Measurements from ENCODE around the gene KIFC3.
"Not testable (repeated sequence)": the region's sequence is repeated elsewhere in the genome, so short reads cannot be mapped to it uniquely, and the experiment has no call there.

The KIFC3 gene

GRCh38 chr16:57752581-57753447 is 49.5 kb downstream of the KIFC3 start:
- DNase-seq: no peak
- Mint-ChIP-seq H3K9me3 (no peaks in the 10 kb centered on the region), H3K27me3 (no peaks in the 10 kb centered on the region), H3K4me1 (ENCODE audit: low read depth) (no peaks in the 10 kb centered on the region), H3K27ac (no peak overlapping the region), H3K4me3 (no peak overlapping the region), H3K36me3 (ENCODE audit: low read depth) (peaks cover 62% of the 10 kb centered on the region)

DNA sequence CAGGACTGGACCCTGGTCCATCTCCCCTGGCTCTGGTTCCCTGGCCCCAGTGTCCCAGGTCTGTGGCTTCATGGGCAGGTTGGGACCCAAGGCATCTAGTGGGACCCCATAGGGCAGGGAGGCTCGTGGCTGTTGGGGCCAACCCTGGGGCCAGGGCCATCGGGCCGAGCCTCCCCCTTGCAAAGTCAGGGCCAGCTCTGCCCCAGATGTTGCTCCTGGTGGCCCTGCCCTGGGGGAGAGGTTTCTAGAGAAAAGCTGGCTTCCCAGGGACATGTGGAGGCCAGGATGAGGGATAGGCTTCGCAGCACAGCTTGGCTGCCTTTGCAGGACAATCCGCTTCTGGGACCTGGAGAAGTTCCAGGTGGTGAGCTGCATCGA is 50.1 kb downstream of the KIFC3 start:
- no peak overlapping the region for H3K4me3 Mint-ChIP-seq
- no peaks in the 10 kb centered on the region for H3K9me3 Mint-ChIP-seq
- no peak overlapping the region for H3K27ac Mint-ChIP-seq

GRCh38 chr16:57751539-57752202 is 50.6 kb downstream of the KIFC3 start:
- Mint-ChIP-seq H3K27ac (no peak overlapping the region), H3K4me3 (no peak overlapping the region), H3K9me3 (no peaks in the 10 kb centered on the region), H3K36me3 (ENCODE audit: low read depth) (peaks cover 67% of the 10 kb centered on the region), H3K27me3 (no peaks in the 10 kb centered on the region), H3K4me1 (ENCODE audit: low read depth) (no peaks in the 10 kb centered on the region)
- DNase-seq: no peak

More for the DNA sequence above, 50.1 kb downstream of the KIFC3 start:
- H3K27me3 Mint-ChIP-seq: no peaks in the 10 kb centered on the region
- peaks cover 68% of the 10 kb centered on the region for H3K36me3 Mint-ChIP-seq (ENCODE audit: low read depth)
- DNase-seq: no peak
- H3K4me1 Mint-ChIP-seq (ENCODE audit: low read depth): no peaks in the 10 kb centered on the region

GRCh38 chr16:57750796-57751538 is 51.3 kb downstream of the KIFC3 start:
- H3K36me3 Mint-ChIP-seq (ENCODE audit: low read depth): peaks cover 64% of the 10 kb centered on the region
- H3K4me3 Mint-ChIP-seq: no peak overlapping the region
- H3K4me1 Mint-ChIP-seq (ENCODE audit: low read depth): no peaks in the 10 kb centered on the region
- H3K27ac Mint-ChIP-seq: no peak overlapping the region
- no peak for DNase-seq
- H3K27me3 Mint-ChIP-seq: no peaks in the 10 kb centered on the region
- H3K9me3 Mint-ChIP-seq: no peaks in the 10 kb centered on the region

DNA sequence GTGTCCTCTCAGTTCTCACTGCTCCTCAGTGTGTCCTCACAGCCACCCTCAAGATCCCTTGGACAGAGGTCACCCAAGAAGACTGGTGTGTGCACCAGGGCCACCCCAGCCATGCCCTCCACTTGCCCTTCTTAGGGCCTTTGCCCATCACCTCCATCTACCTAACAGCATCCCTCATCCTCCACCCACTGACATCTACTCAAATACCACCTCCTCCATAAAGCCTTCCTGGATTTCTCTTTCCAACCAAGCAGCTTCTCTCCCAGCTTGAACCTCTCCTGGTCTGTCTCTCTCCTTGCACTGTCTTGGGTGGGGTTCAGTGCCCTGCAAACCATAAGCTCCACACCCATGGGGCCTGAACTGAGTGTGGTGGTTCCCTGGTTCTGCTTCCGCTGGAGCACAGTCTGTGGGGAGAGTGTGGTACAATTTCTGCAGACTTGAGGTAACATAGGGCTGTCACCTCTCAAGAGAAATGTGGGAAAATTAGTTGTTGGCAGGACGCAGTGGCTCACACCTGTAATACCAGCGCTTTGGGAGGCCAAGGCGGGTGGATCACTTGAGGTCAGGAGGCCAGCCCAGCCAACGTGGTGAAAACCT is 52.3 kb downstream of the KIFC3 start:
- no peak overlapping the region for H3K4me3 Mint-ChIP-seq
- no peak for DNase-seq
- no peaks in the 10 kb centered on the region for H3K9me3 Mint-ChIP-seq
- no peaks in the 10 kb centered on the region for H3K27me3 Mint-ChIP-seq
- no peaks in the 10 kb centered on the region for H3K4me1 Mint-ChIP-seq (ENCODE audit: low read depth)
- peaks cover 60% of the 10 kb centered on the region for H3K36me3 Mint-ChIP-seq (ENCODE audit: low read depth)
- H3K27ac Mint-ChIP-seq: no peak overlapping the region

GRCh38 chr16:57749101-57749692 is 53.1 kb downstream of the KIFC3 start:
- Mint-ChIP-seq H3K27ac (no peak overlapping the region), H3K4me1 (ENCODE audit: low read depth) (no peaks in the 10 kb centered on the region), H3K9me3 (no peaks in the 10 kb centered on the region), H3K36me3 (ENCODE audit: low read depth) (peaks cover 60% of the 10 kb centered on the region), H3K4me3 (no peak overlapping the region), H3K27me3 (no peaks in the 10 kb centered on the region)
- no peak for DNase-seq

DNA sequence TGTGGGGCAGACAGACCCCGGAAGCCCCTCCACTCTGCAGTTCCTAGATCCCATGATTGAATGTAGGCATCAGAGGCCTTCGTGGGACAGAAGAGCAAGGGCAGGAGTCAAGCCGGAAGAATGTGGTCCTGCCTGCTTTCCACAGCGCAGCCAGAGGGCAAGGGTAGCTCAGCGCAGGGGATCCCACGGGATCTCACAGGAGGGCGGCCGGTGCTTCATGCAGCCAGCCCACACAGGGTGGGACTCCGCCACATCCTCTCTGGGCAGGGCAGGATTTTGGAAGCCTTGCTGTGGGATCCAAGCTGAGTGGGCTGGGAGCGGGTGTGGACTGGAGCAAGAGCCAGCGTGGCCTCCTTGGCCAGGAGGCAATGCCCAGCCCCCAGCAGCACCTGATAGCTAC is 53.7 kb downstream of the KIFC3 start:
- H3K36me3 Mint-ChIP-seq (ENCODE audit: low read depth): peaks cover 62% of the 10 kb centered on the region
- H3K27me3 Mint-ChIP-seq: no peaks in the 10 kb centered on the region
- no peaks in the 10 kb centered on the region for H3K4me1 Mint-ChIP-seq (ENCODE audit: low read depth)
- H3K9me3 Mint-ChIP-seq: no peaks in the 10 kb centered on the region
- no peak overlapping the region for H3K4me3 Mint-ChIP-seq
- no peak overlapping the region for H3K27ac Mint-ChIP-seq
- no peak for DNase-seq

- H3K36me3 Mint-ChIP-seq (ENCODE audit: low read depth): peaks cover 67% of the 10 kb centered on the region
- H3K27ac Mint-ChIP-seq: no peak overlapping the region
- DNase-seq: no peak
- H3K4me3 Mint-ChIP-seq: no peak overlapping the region
- no peaks in the 10 kb centered on the region for H3K9me3 Mint-ChIP-seq
- H3K27me3 Mint-ChIP-seq: no peaks in the 10 kb centered on the region
- no peaks in the 10 kb centered on the region for H3K4me1 Mint-ChIP-seq (ENCODE audit: low read depth)
These were observed 54.3 kb downstream of the KIFC3 start for GRCh38 chr16:57747996-57748395.

- Mint-ChIP-seq H3K9me3 (no peaks in the 10 kb centered on the region), H3K4me1 (ENCODE audit: low read depth) (no peaks in the 10 kb centered on the region), H3K27ac (no peak overlapping the region)
These were observed 54.8 kb downstream of the KIFC3 start for GRCh38 chr16:57747496-57747895.

GRCh38 chr16:57747091-57747490 is 55.2 kb downstream of the KIFC3 start:
- H3K9me3 Mint-ChIP-seq: no peaks in the 10 kb centered on the region
- no peak for DNase-seq
- H3K4me1 Mint-ChIP-seq (ENCODE audit: low read depth): no peaks in the 10 kb centered on the region
- H3K4me3 Mint-ChIP-seq: no peak overlapping the region
- peaks cover 74% of the 10 kb centered on the region for H3K36me3 Mint-ChIP-seq (ENCODE audit: low read depth)
- H3K27me3 Mint-ChIP-seq: no peaks in the 10 kb centered on the region
- H3K27ac Mint-ChIP-seq: no peak overlapping the region

More at GRCh38 chr16:57747496-57747895, 54.8 kb downstream of the KIFC3 start:
- Mint-ChIP-seq H3K36me3 (ENCODE audit: low read depth) (peaks cover 72% of the 10 kb centered on the region), H3K4me3 (no peak overlapping the region), H3K27me3 (no peaks in the 10 kb centered on the region)
- no peak for DNase-seq

DNA sequence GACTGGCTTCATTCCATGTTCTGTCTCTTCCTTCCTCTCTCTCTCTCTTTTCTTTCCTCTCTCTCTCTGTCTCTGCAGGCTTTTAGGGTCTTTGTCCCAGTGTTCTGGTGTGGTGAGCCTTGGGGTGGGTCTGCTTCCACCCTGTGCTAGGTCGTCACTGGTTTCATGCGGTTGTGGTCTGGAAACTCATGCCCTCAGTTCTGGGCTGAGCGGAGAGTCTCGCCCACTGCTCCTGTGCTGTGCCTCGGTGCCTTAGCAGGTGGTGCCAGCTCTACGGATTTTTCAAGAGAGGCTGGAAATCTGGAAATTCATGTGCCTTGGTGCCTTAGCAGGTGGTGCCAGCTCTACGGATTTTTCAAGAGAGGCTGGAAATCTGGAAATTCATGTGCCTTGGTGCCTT is 56.0 kb downstream of the KIFC3 start:
- not testable (repeated sequence) for H3K27ac Mint-ChIP-seq; H3K4me3 Mint-ChIP-seq; H3K9me3 Mint-ChIP-seq; H3K4me1 Mint-ChIP-seq (ENCODE audit: low read depth); H3K27me3 Mint-ChIP-seq; DNase-seq
- peaks cover 72% of the 10 kb centered on the region for H3K36me3 Mint-ChIP-seq (ENCODE audit: low read depth)

- no peak overlapping the region for H3K27ac Mint-ChIP-seq
- no peak overlapping the region for H3K4me3 Mint-ChIP-seq
- H3K9me3 Mint-ChIP-seq: no peaks in the 10 kb centered on the region
- peaks cover 72% of the 10 kb centered on the region for H3K36me3 Mint-ChIP-seq (ENCODE audit: low read depth)
- no peaks in the 10 kb centered on the region for H3K4me1 Mint-ChIP-seq (ENCODE audit: low read depth)
- no peak for DNase-seq
- H3K27me3 Mint-ChIP-seq: no peaks in the 10 kb centered on the region
These were observed 56.5 kb downstream of the KIFC3 start for GRCh38 chr16:57745768-57746167.

GRCh38 chr16:57744642-57744903 is 57.7 kb downstream of the KIFC3 start:
- no peaks in the 10 kb centered on the region for H3K27me3 Mint-ChIP-seq
- peaks cover 64% of the 10 kb centered on the region for H3K36me3 Mint-ChIP-seq (ENCODE audit: low read depth)
- H3K27ac Mint-ChIP-seq: no peak overlapping the region
- no peak for DNase-seq
- no peaks in the 10 kb centered on the region for H3K4me1 Mint-ChIP-seq (ENCODE audit: low read depth)
- no peaks in the 10 kb centered on the region for H3K9me3 Mint-ChIP-seq
- no peak overlapping the region for H3K4me3 Mint-ChIP-seq

- Mint-ChIP-seq H3K27ac (no peak overlapping the region), H3K9me3 (no peaks in the 10 kb centered on the region), H3K27me3 (no peaks in the 10 kb centered on the region), H3K4me3 (no peak overlapping the region), H3K36me3 (ENCODE audit: low read depth) (peaks cover 65% of the 10 kb centered on the region), H3K4me1 (ENCODE audit: low read depth) (no peaks in the 10 kb centered on the region)
- DNase-seq: no peak
These were observed 58.2 kb downstream of the KIFC3 start for GRCh38 chr16:57743886-57744641.
